ENCODE measurements around the gene PCDH9. TPM values are rescaled to one million over a fixed set of nuclear protein-coding genes. Genes with fewer than 3 reads are reported as not detected.

The PCDH9 gene
- total and polyA plus RNA-seq, 10 of the 15 experiments (the other 5 are each of a cell fraction or from before 2014, with no cell fraction given) = 0.02 to 2.3 (median 0.05) TPM; not detected in 1

DNA sequence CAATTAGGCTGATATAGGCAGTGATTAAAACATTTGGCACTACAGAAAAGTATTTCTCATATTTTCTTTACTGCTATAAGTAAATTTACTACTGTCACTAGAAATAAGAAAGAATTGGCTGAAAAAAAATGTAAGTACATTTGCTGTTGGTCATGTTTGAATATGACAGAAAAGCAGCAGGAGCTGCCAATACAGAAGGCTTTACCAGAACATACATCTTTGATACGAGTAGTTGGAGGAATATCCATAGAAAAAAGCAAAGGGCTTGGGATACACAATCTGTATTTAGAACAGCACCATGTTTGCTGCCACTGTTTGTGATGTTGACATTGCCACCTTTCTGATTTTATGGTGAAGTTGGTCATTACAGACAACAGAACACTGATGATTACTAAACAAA, 21.6 kb downstream of the PCDH9 start:
- SMC1A ChIA-PET (ENCODE audit: uncharacterized antibody, unreplicated experiment) = no interaction called here
- POLR2A ChIA-PET = no interaction called here
- Histone ChIP-seq H2AFZ (ENCODE audit: control insufficient read depth, low read depth, low read length) (no peak overlapping the region), H3K9ac (ENCODE audit: control insufficient read depth, insufficient read depth, low read length) (no peak overlapping the region), H4K20me1 (ENCODE audit: control insufficient read depth, insufficient read depth) (no peaks in the 10 kb centered on the region), H3K4me3 (no peak overlapping the region), H3K9me3 (replicated peaks; ENCODE audit: control insufficient read depth, insufficient read depth, low read length) (no peaks in the 10 kb centered on the region), H3K36me3 (ENCODE audit: control insufficient read depth in 2 of 2, insufficient read depth in 2 of 2, low read length in 1 of 2) (no peaks in the 10 kb centered on the region), H3K4me2 (ENCODE audit: control insufficient read depth, insufficient read depth) (no peak overlapping the region), H3K27ac (ENCODE audit: control insufficient read depth, insufficient read depth) (no peak overlapping the region), H3K79me2 (ENCODE audit: control insufficient read depth, insufficient read depth, low read length) (no peaks in the 10 kb centered on the region), H3K27me3 (replicated peaks in 1 of 2; ENCODE audit: control insufficient read depth in 2 of 2, insufficient read depth in 2 of 2, low read length in 1 of 2) (no peaks in the 10 kb centered on the region), H3K4me1 (ENCODE audit: control insufficient read depth, insufficient read depth, low read length) (no peaks in the 10 kb centered on the region)
- in situ Hi-C loops (cut with MboI) = no loop called here
- intact Hi-C loops (cut with micrococcal nuclease; ENCODE audit: unreplicated experiment) = no loop called here
- no peak for ATAC-seq
- RAD21 ChIA-PET (ENCODE audit: unreplicated experiment) = no interaction called here
- no peak for FAIRE-seq
- TF ChIP-seq FOS (IDR thresholded peaks at IDR 0.05; ENCODE audit: borderline replicate concordance, extremely low read depth, insufficient read length) (no peak), SMC3 (IDR thresholded peaks at IDR 0.05; ENCODE audit: borderline replicate concordance, low read length) (no peak), CHD4 (IDR thresholded peaks at IDR 0.05) (no peak), RCOR1 (conservative IDR thresholded peaks at IDR 0.05; ENCODE audit: low read depth, low read length) (no peak), NFYB (IDR thresholded peaks at IDR 0.05; ENCODE audit: insufficient read depth, low read depth, low read length) (no peak), TBL1XR1 (IDR thresholded peaks at IDR 0.05; ENCODE audit: low read depth, low read length) (no peak), CBFB (IDR thresholded peaks at IDR 0.05; ENCODE audit: low read depth) (no peak), PBX3 (IDR thresholded peaks at IDR 0.05; ENCODE audit: insufficient replicate concordance, low read depth, low read length) (no peak), NR2F1 (conservative IDR thresholded peaks at IDR 0.05) (no peak), SMAD5 (IDR thresholded peaks at IDR 0.05; ENCODE audit: low read depth) (no peak)
- TF ChIP-seq, protein P1, sequence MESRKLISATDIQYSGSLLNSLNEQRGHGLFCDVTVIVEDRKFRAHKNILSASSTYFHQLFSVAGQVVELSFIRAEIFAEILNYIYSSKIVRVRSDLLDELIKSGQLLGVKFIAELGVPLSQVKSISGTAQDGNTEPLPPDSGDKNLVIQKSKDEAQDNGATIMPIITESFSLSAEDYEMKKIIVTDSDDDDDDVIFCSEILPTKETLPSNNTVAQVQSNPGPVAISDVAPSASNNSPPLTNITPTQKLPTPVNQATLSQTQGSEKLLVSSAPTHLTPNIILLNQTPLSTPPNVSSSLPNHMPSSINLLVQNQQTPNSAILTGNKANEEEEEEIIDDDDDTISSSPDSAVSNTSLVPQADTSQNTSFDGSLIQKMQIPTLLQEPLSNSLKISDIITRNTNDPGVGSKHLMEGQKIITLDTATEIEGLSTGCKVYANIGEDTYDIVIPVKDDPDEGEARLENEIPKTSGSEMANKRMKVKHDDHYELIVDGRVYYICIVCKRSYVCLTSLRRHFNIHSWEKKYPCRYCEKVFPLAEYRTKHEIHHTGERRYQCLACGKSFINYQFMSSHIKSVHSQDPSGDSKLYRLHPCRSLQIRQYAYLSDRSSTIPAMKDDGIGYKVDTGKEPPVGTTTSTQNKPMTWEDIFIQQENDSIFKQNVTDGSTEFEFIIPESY (IDR thresholded peaks at IDR 0.05) = no peak
- TF ChIP-seq, protein P2, sequence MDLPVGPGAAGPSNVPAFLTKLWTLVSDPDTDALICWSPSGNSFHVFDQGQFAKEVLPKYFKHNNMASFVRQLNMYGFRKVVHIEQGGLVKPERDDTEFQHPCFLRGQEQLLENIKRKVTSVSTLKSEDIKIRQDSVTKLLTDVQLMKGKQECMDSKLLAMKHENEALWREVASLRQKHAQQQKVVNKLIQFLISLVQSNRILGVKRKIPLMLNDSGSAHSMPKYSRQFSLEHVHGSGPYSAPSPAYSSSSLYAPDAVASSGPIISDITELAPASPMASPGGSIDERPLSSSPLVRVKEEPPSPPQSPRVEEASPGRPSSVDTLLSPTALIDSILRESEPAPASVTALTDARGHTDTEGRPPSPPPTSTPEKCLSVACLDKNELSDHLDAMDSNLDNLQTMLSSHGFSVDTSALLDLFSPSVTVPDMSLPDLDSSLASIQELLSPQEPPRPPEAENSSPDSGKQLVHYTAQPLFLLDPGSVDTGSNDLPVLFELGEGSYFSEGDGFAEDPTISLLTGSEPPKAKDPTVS (IDR thresholded peaks at IDR 0.05; ENCODE audit: low read depth, low read length) = no peak
- DNase-seq (ENCODE audit: low read depth, low spot score) = no peak
- CTCF ChIA-PET = no interaction called here
- 0% methylated on average over 1 of the region's 1 CpG for WGBS (ENCODE audit: insufficient coverage, insufficient replicate concordance, low lambda C conversion rate, missing lambda C conversion rate)
- BruUV-seq (replicated peaks) = no TSS peak
